ENCODE results near the gene TAS2R38.

TAS2R38 gene

GRCh38 chr7:141975806-141976523 is 2.4 kb upstream of the TAS2R38 start:
- peak; percentile 59 for DNase-seq (ENCODE audit: low read depth)

DNA sequence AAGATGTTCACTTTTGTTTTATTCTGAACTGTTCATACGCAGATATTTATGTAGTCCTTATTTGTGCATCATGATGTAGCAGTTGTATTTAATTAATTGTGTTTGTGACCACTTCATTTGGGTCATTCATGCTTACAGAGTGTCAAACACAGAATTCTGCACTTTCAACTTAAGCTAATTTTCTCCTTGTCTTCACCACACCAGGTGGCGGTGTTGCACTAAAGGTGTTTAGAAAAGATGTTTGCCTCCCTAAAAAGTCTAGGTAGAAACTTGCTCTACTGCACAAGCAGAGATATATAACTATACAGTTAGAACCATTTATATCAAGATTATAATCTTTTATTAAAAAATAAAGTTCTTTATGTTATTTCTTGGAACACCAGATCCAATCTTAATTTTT is 1.3 kb upstream of the TAS2R38 start:
- DNase-seq (ENCODE audit: low read depth): no peak

DNA sequence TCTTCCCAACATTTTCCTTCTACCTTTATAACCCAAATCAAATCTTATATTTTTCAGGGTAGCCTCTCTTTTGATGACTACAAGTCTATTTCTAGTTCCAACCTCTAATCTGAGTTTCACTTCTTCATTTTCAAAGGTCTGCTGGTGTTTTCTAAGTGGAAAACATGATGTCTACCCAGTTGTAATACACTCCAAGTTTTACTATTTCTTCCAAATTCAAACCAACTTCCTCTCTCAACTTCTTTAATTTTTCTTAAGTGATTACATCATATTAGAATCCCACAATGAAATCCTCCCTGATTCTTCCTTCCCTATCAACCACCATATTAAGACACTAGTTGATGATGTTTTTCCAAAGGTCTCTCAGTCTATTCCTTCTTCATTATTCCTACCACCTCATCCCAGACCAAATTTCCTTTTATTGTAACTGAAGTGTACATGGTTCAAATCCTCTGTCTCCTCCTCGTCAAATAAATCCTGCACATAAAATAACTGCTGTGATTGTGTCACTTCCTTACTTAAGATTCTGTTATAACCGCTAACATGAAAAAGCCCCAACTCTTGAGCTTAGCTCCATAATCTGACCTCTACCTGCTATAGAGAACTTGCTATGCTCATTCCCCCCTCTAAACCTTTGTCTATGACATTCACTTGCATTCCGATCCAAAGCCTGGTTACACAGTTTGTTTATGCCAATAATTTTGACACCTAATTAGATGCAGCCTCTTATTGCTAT is 12.7 kb downstream of the TAS2R38 start:
- DNase-seq (ENCODE audit: low read depth): no peak

DNA sequence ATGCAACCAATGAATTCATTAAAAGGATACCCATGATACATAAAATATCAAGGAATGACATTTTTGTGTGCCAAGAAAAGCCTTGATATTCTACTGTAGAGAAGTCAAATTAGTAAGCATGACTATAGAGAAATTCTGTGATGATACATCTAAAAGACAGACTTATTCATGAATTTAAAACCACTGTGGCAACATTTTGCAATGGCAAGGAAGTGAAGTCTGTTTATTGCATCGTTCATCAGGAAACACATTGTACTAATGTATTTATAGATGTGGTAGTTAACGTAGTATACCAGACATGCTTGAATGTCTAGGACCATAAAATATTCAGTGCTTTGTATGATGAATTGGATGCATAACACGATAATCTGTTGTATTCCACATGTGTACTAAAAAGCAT is 17.5 kb downstream of the TAS2R38 start:
- DNase-seq (ENCODE audit: low read depth): no peak

GRCh38 chr7:141954334-141954733 is 19.2 kb downstream of the TAS2R38 start:
- no peak for DNase-seq (ENCODE audit: low read depth)

DNA sequence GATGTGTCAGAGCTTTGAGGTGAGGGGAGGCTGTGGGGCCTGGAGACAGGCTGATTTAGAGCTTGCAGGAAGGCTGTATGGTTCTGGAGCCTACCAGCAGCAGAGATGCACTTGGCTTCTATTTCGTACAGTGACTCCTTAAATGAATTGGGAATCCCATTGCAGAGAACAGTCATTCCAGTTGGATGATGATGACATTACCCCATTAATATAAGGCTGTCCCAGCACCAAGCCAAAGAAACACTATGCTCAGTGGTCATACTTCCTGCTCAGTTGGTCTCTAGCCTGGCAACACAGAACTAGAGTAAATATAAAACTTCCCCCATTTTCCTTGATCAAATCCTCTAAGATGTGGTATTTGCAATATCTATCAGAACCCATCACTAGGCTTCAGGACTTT is 21.1 kb downstream of the TAS2R38 start:
- no peak for DNase-seq (ENCODE audit: low read depth)

DNA sequence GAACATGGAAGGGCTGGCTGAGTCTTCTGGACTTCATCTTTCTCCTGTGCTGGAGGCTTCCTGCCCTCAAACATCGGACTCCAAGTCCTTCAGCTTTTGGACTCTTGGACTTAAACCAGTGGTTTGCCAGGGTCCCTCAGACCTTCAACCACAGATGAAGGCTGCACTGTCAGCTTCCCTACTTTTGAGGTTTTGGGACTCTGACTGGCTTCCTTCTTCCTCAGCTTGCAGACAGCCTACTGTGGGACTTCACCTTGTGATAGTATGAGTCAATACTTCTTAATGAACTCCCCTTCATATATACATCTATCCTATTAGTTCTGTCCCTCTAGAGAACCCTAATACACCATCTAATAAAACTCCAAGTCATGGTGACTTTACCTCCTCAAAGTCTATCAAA is 22.8 kb downstream of the TAS2R38 start:
- no peak for DNase-seq (ENCODE audit: low read depth)

- no peak for DNase-seq (ENCODE audit: low read depth)
Observed at GRCh38 chr7:141949911-141950310, 23.7 kb downstream of the TAS2R38 start.

DNA sequence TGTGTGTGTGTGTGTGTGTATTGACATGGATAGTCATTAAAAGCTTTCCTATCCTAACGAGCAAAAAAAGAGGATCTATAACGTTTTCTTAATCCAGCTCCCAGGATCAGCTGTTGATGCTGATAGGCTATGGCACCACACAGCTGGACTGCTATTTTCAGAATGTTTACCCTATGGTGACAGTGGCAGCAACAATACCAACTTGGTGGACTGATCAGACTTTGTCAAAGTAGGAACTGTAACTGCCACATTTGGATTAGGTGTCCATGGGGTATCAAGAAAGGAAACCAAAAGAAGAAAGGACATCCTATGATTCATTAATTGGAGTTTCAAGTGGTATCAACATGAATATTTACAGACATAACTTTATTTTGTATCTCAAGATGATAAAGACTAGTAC is 24.1 kb downstream of the TAS2R38 start:
- no peak for DNase-seq (ENCODE audit: low read depth)

DNA sequence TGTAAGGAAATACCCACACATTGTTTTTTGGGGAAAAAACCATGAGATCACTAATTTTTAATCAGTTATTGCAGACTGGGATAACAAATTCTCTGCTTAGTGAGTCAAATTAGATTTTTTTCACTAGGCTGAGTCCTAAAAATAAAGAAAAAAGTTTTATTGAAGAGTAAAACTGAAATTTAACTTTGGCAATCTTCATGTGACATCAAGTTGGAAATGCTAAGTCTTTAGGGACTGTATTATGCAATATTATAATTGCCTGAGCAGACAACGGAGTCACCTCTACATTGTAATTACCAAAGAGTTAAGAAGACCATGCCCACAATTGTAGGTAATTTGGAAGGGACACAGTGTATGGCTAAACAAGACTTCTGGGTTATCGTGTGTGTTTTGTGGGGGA is 24.6 kb downstream of the TAS2R38 start:
- no peak for DNase-seq (ENCODE audit: low read depth)

GRCh38 chr7:141946796-141947195 is 26.8 kb downstream of the TAS2R38 start, which contains the start of gene CLEC5A:
Gene CLEC5A (minus strand): TSS chr7:141946974. CDS start chr7:141946292, 682 bp downstream.
- no peak for DNase-seq (ENCODE audit: low read depth)

DNA sequence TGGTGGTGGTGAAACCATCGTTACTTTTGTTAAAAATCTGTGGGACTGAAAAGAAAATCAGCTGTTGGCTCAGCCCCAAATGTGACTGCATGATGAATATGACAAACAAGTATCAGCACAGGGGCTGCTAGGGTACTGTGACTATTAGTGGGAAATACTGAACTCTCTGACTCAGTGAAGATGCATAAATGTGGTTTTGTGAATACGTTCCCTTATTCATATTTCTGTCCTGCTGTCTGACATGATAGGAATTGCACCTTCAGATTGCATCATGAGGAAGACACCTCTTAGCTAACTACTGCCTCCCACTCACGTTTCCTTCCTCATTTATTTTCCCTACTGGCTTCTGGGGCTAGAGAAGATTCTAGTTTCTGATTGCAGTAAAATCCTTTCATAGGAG is 28.2 kb downstream of the TAS2R38 start:
- peak; percentile 9 for DNase-seq (ENCODE audit: low read depth)

DNA sequence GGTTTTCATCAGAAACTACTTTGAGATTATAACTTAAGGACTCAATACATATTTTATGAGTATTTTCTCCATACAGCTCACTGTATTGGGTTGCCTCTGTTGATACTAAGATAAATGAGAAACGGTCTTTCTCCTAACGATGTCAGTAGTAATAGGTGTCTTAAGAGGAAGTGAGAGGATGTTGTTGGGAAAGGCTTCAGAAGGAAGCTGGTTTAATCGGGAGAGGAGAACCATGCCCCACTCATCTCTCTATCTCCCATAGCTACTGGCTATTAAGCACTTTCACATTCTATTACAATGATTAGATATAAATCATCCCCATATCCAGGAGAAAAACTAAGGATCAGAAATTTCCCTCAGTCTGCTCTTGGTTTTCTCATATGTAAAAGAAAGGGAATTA is 28.8 kb downstream of the TAS2R38 start:
- no peak for DNase-seq (ENCODE audit: low read depth)

GRCh38 chr7:141943846-141944245 is 29.7 kb downstream of the TAS2R38 start:
- no peak for DNase-seq (ENCODE audit: low read depth)

DNA sequence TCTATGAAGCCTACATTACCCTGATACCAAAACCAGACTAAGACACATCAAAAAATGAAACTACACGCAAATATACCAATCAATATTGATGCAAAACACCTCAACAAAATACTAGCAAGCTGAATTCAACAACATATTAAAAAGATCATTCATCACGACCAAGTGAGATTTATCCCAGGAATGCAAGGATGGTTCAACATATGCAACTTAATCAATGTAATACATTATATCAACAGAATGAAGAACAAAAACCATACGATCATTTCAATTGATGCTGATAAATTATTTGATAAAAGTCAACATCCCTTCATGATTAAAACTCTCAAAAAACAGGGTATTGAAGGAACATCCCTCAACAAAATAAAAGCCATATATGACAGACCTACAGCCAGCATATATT is 32.5 kb downstream of the TAS2R38 start:
- DNase-seq (ENCODE audit: low read depth): no peak

GRCh38 chr7:141930211-141930610 is 43.4 kb downstream of the TAS2R38 start:
- DNase-seq (ENCODE audit: low read depth): no peak

DNA sequence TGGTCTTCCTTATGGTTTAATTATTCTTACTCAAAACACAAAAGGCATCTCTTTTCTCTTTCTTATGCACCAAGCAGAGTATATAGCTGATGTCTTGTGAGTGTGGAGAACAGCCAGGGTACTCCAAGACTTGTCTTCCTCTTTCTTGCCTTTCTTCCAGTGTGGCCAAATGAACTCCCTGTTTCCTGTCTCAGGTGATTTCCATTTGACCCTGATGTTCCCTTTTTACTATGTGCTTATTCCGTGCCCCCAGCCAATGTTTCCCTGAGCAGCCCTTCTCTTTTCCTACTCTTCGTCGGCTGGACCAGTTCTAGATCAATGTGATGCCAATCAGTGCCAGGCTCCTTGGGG is 44.8 kb downstream of the TAS2R38 start:
- DNase-seq (ENCODE audit: low read depth): no peak

DNA sequence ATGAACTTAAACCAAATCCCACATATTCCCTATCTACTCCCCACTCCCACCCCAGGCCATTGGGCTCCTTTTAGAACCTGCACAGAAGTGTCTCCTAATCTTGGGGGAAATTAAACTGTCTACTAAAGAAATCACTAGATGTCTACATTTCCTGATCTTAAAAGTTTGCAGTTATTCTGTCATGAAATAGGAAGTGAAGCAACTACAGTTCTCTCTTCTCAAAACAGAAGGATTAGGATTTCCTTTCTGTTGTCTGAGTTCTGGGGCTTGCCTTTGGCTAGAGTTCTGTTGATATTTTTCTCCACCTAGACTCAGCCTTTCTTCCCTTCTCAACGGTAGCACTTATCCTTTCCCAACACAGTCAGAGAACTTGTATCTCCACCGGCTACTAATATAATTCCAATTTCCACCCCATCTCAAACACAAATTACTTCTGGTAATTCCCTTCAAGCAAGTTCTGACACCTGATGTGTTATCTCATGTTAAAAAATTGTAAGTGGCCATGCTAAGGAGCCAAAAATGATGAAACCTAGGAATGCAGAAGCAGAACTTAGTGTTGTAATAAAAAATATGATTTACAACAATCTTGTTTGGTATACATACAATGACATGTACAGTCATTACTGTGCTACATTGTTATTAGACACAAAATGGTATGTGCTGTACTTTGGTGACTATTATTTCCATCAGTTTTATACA is 45.3 kb downstream of the TAS2R38 start:
- DNase-seq (ENCODE audit: low read depth): no peak

All from activated T-cell treated with anti-CD3 and anti-CD28 coated beads for 24 hours (primary cell).